Endothelial cell of hepatic sinusoid (primary cell): ENCODE measurements around the gene ZNF644.

Experiments
- in situ Hi-C: cut with HindIII; loops from 2 replicates; pipeline ENCODE4 v1.10.0; 2017; ENCODE audit warnings: low sequenced_read_pairs

Gene ZNF644

DNA sequence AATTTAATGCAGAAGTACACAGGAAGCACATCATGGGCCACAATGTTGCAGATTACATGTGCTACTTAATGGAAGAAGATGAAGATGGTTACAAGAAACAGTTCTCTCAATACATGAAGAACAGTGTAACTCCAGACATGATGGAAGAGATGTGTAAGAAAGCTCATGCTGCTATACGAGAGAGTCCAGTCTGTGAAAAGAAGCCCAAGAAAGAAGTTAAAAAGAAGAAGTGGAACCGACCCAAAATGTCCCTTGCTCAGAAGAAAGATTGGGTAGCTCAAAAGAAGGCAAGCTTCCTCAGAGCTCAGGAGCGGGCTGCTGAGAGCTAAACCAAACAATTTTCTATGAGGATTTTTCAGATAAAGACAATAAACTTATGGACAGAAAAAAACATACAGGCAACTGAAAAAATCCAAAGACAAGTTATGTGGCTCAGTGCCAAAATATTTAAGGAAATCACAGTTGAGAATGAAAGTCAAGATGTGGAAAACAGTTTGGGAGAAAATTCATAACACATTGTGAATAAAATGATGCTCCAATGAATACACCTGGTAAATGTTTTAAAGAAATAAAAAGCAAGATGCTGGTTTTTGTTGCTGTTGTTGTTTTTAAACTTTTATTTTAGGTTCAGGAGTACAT lies 2.8 kb upstream of the ZNF644 start:
- in situ Hi-C loops, result loop anchor here (5.0 kb wide), 1 partner anchor 67 kb away; no protein-coding TSS in a partner anchor

DNA sequence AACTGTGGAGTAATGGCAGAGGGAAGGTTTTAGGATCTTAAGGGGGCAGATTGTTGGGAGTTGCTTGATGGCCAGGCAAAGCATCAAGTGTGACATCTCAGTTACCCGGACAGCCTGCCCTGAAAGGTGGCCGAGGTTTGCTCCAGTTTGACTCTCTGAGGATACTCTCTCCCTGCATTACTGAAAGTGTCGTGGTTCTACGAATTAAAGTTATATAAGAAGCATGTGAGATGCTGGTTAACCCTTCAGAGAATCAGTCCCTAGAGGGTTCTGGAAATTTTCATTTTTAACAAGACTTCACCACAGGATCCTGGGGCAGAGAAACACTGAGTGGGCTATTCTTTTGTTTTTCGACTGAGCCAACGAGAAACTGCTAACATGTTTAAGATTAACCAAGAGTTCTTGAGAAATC lies 689 bp upstream of the ZNF644 start:
- in situ Hi-C loops, result loop anchor here (5.0 kb wide), 1 partner anchor 65 kb away; no protein-coding TSS in a partner anchor

GRCh38 chr1:91020967-91021685 lies 709 bp downstream of the ZNF644 start:
- in situ Hi-C loops, result loop anchor here (5.0 kb wide), 1 partner anchor 64 kb away; no protein-coding TSS in a partner anchor

DNA sequence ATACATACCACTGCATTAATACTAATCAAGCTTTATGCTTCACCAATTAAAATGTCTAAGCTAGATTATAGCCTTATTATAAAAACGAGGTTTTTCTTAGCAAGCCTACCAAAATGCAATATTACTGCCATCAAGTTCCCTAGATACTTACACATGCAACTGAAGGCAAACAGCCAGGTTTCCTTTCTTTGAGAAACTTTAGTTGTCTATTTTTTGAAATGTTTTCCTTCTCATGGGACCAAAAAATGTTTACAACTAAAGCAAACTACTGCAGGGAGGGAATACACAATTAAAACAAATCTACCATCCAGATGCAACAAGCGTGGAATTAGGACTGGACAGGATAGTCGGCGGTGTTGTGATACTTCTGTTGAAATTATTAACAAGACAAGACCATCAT lies 1.3 kb downstream of the ZNF644 start:
- in situ Hi-C loops, result loop anchor here (5.0 kb wide), 1 partner anchor 63 kb away; no protein-coding TSS in a partner anchor

DNA sequence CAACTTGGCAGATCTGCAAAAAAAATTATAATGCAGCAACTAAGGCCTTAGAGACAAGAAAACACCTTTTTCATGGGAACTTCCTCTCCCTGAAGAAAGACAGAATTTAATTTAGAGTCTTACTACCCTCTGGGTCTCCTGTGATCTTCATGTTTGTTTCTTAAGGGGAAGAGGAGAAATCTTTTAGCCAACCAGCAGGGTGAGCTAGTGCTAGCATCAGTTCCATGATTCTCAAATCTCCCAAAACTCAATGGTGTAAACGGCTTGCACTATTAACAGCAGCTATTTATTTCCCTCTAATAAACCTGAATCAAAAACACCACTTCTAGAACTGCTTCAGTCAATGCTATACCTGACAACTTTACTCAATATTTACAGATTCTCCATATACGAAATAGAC lies 3.8 kb downstream of the ZNF644 start:
- in situ Hi-C loops, result no loop called here

DNA sequence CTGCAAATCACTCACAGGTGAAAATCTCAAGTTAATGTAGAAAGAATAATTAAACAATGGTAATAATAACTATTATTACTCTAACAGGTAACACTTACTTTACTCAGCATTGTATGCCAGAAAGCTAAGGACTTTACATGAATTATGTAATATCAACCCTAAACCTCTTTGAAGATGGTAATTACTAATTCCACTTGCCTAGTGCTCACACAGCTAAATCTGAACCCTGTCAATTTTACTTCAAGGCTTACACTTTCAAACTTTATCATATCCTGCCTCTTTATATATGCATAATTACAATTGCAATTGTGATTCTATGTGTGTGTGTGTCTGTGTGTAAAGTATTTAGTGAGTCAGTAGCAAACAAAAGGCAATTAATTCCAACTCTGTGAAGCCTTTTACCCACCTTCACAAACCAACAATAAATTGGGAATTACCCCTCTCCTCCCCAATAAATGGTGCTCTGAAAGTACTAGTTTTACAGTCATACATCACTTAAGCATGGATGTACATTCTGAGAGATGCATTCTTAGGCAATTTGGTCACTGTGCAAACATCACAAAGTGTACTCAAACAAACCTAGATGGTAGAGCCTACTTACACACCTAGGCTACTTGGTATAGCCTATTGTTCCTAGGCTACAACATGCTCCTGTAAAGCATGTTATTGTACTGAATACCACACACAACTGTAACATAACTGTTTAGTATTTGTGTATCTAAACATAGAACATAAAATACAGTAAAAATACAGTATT lies 5.9 kb downstream of the ZNF644 start:
- in situ Hi-C loops, result no loop called here

DNA sequence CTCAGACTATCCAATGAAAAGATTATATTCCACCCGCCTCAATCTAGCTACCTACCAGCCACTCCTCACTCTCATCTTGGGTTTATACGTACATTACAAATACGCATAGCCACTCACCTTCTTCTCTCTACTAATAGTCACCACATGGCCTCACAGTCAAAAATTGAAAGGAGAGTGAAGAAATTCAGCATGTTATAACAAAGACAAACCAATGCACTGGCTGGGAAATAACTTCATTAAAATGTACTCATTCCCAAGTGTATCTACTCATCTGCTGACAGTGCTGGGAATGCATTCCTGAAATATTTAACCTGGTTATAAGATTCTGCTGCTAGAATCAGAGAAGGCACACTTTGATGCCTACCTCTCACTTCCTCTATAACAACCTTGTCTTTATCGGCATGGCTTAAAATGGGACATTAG lies 6.5 kb downstream of the ZNF644 start:
- in situ Hi-C loops, result no loop called here

DNA sequence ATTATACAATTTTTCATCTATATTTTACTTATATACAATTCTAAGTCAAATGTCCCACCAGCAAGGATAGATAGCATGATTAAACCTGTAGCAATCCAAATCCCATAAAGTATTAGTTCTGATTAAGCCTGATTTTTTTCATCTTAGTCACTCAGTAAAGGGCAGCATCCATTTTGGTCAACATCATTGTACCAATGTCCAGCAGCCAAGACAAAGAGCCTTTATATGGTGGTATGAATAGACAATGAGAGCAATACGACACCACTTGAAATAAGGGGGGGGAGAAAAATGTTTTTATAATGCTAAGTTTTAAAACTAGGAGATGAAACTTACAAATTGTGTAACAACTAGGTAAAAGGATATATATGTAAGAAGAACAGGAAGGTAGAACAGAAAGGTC lies 7.4 kb downstream of the ZNF644 start:
- in situ Hi-C loops, result no loop called here

GRCh38 chr1:91013302-91013701 lies 8.5 kb downstream of the ZNF644 start:
- in situ Hi-C loops, result no loop called here

DNA sequence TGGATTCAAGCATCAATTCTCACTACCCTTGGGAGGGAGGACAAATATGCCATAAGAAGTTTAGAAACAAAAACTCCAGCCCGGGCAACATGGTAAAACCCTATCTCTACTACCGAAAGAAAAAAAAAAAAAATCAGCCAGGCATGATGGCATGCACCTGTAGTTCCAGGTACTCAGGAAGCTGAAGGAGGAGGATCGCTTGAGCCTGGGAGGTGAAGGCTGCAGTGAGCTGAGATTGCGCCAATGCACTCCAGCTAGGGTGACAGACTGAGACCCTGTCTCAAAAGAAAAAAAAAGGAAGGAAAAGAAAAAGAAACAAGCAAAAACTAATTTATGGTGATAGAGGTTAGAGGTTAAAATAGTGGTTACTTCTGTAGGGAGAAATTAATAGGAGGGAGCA lies 9.6 kb downstream of the ZNF644 start:
- in situ Hi-C loops, result no loop called here

- in situ Hi-C loops, result no loop called here
Observed at GRCh38 chr1:91011726-91012125, 10.1 kb downstream of the ZNF644 start.

DNA sequence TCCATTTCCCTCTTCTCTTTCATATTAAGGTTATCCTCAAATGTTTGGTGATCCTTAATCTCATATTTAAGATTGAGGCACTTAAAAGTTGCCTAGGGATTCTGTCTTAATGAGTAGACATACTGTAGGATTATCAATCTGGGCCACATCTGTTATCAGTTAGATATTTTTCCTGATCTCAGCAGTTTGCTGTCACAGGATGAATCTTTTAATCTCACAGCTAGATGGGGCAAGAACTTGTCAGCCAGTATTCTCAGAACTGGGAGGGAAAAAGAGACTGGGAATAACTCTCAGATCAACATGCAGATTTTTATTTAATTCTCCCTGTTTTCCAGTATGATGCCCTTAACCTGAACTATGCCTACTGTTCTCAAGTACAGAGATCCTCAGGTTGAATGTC lies 14.0 kb downstream of the ZNF644 start:
- in situ Hi-C loops, result loop anchor here (5.0 kb wide), 1 partner anchor 81 kb away; no protein-coding TSS in a partner anchor

DNA sequence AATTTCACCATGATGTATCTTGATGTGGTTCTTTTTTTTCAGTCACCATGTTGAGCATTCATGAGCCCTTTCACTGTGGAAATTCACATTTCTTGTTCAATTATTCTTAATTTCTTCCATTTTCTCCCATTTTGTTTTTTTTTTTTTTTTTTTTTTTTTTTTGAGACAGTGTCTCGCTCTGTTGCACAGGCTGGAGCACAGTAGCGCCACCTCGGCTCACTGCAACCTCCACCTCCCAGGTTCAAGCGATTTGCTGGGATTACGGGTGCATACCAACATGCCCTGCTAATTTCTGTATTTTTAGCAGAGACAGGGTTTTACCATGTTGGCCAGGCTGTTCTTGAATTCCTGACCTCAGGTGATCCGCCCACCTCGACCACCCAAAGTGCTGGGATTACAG lies 14.7 kb downstream of the ZNF644 start:
- in situ Hi-C loops, result loop anchor here (5.0 kb wide), 1 partner anchor 80 kb away; no protein-coding TSS in a partner anchor

- in situ Hi-C loops, result loop anchor here (5.0 kb wide), 1 partner anchor 79 kb away; no protein-coding TSS in a partner anchor
Observed at GRCh38 chr1:91006113-91006908, 15.5 kb downstream of the ZNF644 start.

- in situ Hi-C loops, result loop anchor here (5.0 kb wide), 1 partner anchor 78 kb away; no protein-coding TSS in a partner anchor
Observed at GRCh38 chr1:91005285-91005684, 16.6 kb downstream of the ZNF644 start.

DNA sequence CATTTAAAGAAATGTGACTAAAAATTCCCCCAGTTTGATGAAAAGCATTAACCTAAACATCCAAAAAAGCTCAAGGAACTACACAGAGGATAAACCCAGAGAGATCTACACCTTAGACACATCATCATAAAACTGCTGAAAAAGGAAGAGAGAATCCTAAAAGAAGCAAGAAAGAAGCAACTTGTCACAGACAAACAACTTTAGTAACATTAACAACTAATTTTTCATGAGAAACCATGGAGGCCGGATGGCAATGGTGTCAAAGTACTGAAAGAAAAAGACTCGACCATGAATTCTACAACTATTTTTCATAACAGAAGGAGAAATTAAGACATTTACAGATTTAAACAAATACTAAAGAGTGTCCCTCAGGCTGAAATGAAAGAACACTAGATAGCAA lies 17.7 kb downstream of the ZNF644 start:
- in situ Hi-C loops, result no loop called here

- in situ Hi-C loops, result no loop called here
Observed at GRCh38 chr1:90996742-90997413, 25.0 kb downstream of the ZNF644 start.

GRCh38 chr1:90995311-90995894 lies 26.4 kb downstream of the ZNF644 start:
- in situ Hi-C loops, result no loop called here

DNA sequence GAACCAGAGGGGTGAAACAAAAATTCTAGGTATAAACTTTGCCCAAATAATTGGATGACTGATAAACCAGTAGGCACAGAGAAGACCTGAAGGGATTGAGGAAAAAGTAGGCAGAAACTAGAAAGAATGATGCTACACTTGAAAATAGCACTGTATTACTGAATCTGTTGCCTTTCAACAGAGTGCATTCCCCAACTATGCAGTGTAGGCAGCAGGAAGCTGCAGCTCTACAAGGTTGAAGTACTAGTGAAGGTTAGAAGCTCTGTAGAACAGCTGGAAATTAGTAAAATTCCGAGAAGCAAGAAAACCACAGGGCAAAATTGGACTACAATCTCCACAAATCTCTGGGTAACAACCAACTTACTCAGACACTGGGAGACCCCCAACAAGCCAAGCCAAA lies 27.4 kb downstream of the ZNF644 start:
- in situ Hi-C loops, result no loop called here

GRCh38 chr1:90993245-90993644 lies 28.6 kb downstream of the ZNF644 start:
- in situ Hi-C loops, result no loop called here
